NCI-H748 (cell line): Measurements from ENCODE around the gene PRKG1.

Experiments used
- DNase-seq: peaks from one replicate; lab custom pipeline; 2025; ENCODE audit not compliant: unreplicated experiment; lab: John Stamatoyannopoulos, UW

The PRKG1 gene

DNA sequence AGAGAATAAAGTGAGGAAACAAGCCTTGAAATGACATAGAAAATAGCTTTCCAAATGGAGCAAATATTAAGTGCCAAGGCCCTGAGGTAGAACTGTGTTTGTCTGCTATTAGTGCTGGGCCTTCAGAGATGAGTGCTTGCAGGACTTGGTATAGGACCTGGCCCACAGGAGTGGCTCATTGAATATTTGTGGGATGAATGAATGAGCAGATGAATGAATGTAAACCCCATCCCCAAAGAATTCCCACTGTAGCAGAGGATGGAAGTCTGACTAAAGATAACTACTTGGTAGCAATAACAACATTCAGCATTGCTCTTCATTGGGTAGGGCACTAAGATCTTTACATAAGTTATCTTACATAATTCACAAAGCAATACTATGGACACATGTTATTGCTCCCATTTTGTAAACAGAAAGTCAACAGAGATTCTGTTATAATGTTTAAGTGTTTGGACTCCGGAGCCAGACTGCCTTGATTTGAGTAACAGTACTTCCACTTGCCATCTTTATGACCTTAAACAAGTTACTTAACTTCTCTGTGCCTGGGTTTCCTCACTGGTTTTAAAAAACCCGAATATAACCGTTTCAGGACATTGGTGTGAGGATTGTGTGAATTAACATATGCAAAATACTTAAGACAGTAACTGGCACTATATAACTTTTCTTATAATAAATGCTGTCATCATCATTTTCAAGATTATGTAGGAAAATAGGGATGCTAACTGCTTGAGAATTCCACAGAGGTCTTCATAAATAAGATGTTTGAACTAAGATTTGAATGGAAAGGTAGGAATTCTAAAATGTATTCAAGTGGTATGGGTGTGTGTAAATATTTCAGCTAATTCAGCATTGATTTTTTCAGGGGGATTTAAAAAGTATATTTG is 141.9 kb downstream of the PRKG1 start:
- no peak for DNase-seq

GRCh38 chr10:51217505-51217904 is 143.2 kb downstream of the PRKG1 start:
- DNase-seq: no peak

DNA sequence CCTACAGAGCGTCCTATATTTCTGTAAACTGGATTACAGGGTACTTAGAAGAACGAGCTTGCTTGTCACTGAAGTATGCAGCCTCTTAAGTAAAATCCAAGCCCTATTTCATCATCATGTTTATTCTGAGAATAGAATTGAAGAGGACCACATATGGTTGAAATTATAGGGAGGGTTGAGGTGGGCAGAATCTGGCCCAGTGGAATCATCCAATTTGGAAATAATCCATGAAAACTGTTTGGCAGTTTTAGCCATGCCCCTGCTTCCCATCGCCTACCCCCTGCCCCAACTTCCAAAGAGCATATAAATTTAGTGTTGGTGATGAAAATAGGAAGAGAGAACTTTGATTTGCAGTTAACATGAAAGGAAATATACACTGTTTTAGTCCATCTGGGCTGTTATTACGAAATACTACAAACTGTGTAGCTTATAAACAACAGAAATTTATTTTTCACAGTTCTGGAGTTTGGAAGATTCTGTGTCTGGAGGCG is 150.4 kb downstream of the PRKG1 start:
- DNase-seq: no peak

DNA sequence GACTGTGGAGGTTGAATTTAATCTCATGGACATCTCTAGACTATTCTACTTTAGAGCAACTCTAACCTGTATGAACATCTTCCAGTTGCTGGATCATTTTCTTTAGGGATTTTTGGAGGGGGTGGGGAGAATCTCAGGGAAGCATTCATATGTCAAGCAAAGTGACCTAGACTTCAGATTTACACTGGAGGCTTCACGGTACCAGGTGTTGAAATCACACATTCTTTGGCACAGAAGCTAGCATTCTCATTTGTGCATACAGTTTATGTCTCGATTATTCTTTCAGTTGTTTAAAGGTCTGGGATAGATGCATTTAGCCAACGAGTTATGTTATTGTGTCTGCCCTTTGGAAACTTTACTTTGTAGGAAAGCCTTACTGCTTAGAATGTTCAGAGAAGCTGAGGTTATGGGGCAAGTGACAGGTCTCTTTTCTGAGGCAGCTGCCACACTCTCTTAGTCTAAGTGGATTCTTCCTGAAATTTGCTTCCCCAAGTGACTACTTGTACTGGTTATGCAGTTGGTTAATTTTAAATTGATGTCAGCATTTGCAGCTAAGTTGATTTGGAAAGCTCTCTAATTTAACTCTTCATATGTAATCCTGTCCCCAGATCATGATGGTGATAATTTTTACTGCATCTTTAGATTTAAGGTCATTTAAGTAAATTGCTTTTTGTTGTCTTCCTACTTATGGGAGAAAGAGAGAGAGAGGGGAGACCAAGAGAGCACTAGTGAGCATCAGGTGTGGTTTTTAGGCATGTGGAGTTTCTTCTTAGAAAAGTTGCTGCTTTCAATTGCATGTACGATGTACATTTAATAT is 153.8 kb downstream of the PRKG1 start:
- no peak for DNase-seq

DNA sequence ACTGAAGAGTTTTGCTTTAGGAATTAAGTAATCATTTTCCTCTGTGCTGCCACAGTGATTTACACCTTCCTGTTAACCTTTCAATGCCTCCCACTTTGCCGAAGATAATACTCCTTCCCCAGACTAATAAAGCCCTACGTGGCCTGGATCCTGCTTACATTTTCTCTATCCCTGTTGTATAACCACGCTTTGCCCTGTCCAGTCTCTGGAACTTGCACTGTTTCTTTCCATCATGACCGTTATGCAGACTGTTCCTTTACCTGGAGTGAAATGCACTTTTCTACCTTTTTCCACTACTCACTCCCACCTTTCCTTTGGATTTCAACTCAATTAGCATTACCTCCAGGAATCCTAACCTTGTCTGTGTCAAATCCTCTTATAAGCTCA is 154.4 kb downstream of the PRKG1 start:
- no peak for DNase-seq

DNA sequence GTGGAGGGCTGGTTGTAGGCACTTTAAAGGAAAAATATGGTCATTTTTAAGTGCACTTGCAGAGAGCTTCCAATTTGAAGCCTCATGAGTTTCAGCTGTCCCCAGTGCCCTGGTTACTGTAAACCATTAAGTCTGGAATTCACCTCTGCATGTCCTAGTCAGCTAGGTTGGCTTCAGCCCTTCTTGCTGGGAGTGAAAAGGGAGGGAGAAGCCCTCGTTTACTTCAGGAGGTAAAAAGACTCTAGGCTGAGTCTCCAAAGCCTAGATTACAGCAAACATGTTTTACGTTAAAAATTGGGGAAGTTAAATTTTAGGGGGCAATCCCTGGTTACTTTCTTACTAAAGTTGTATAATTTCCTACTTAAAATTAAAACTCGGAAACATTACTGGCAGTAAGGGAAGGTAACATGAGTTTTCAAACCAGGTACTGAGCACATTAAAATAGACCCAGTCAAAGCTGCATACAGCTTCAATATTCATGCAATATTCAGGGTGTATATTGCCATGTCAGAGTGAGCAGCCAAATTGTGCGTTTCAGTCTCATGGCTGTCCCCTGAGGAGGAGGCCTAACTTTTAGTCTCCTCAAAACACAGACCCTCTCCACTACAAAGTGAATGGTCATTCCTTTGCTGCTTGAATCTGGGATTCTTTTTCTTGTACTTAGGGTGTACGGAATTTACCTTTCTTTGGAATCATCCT is 156.7 kb downstream of the PRKG1 start:
- DNase-seq: no peak

GRCh38 chr10:51231754-51232153 is 157.5 kb downstream of the PRKG1 start:
- no peak for DNase-seq

- DNase-seq: no peak
Measured at GRCh38 chr10:51233337-51234100, 159.2 kb downstream of the PRKG1 start.

- no peak for DNase-seq
Measured at GRCh38 chr10:51235865-51236264, 161.6 kb downstream of the PRKG1 start.

- no peak for DNase-seq
Measured at GRCh38 chr10:51239006-51239405, 164.7 kb downstream of the PRKG1 start.

DNA sequence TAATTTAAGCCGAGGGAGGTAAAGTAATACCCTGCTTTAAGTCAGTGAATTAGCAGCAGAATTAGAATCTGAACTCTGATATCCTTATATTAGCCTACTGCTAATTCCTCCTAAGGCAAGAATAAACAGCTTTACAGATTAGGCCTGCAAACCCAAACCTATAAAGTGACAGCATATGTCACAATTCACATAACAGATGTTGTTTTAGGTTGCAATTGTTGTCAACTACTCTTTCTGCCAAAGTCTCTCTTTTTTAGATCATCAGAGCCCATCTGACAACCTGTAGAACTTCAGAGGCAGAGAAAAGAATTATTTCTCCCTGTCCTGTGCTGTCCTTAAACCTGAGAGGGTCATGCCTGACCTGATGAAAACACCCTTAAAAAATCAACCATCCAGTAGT is 167.2 kb downstream of the PRKG1 start:
- no peak for DNase-seq

DNA sequence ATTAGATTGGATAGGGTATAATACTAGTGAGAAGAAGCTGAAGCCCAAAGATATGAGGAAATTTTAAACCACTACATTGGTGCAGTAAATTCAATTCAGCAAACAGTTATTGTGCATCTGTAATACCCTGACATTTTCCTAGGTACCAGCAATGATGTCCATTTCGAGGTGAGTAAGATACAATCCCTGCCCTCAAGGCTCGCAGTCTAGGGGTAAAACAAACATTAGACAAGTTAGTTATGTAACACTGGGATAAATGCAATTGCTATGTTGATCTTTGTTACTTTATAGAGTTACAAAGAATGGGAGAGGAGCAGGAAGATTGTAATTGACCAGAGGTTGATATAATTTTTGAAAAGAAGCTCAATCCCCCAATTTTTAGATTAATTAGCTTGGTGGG is 168.1 kb downstream of the PRKG1 start:
- no peak for DNase-seq

- DNase-seq: no peak
Measured at GRCh38 chr10:51244309-51244708, 170.0 kb downstream of the PRKG1 start.

DNA sequence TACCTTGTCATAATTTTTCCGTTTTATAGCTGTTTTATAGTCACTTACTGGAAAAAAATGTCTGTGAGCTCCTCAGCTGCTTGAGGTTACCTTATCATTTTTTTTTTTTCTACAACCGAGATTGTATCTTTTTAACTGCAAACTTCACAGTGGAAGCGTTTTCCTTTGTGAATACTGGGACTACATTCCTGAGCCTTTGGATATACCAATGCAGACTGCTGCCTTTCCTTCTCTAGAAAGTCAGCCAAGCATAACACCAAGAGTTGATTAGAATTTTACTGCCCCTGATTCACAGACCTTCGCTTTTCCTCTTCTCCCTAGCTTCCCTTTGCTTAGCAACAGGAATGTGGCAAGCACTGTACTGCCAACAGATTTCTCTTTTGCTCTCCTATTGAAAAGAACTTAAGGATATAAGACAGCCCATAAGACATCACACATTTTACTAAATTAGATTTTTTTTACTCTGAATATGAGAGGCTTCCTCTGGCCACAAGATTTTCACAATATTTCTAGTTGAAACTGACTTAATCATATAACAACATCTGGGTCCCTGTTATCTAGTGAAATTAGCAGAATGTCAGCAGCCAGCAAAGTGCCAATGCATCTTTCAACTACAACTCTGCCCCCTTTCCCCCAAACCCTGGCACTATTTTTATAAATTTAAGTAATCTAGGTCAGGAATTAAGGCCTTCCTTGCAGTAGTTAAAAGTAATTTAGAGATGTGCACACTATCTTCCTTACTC is 170.6 kb downstream of the PRKG1 start:
- no peak for DNase-seq

DNA sequence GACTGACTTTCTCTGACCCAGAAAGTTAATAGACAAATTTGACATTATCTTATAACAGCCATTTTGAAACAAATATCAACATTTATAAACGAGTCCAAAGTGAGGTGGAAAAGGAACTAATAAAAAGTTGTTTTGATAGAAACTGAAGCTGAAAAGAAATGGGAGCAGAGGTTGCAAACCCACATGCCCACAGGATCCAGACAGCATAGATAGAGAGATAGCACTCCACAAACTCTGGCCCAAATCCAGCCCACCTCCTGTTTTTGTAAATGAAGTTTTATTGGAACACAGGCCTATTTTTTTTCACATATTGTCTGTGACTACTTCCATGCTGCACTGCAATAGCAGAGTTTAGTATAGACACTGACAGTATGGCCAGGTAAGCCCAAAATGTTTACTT is 171.9 kb downstream of the PRKG1 start:
- no peak for DNase-seq

DNA sequence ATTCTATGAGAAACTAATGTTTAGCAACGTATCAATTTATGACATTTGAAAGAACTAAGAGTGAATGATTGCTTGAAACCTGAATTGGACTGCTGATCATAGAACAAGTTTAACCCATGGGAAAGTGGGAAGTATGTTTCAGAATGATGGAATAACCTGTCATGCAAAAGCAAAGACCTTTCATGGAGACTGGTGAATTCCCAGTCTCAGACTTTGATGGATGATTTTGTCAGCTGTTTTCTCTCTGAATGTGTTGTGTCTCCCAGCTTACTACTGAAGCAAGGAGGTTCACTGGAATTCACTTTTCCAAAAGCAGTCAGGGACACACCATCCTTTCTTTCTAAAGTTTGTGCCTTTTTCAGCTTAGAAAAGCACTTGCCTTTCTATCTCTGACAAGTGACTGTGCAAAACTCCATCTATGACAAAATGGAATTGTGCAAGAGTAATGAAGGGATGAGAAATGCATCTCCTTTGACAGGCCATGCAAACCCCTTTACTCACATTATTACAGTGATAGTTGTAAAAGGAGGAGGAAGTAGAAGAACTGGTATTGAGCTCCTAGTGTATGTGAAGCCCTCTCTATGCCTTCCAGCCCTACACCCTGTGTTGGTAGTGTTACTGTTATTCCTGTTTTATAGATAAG is 176.1 kb downstream of the PRKG1 start:
- DNase-seq: no peak

- DNase-seq: no peak
Measured at GRCh38 chr10:51251110-51251509, 176.8 kb downstream of the PRKG1 start.

GRCh38 chr10:51255381-51255780 is 181.1 kb downstream of the PRKG1 start:
- DNase-seq: no peak

GRCh38 chr10:51257511-51258248 is 183.4 kb downstream of the PRKG1 start:
- DNase-seq: no peak
